GM10248 (cell line): ENCODE data around the gene ARL13A.

Experiments
- CTCF ChIA-PET: fragments of 300-600 bp; sonication (Branson Sonifier 250); formaldehyde crosslinking; extraction: SDS; loops from one replicate; lab custom pipeline; 2021; ENCODE audit warnings: antibody characterized with exemption; lab: Yijun Ruan, JAX
- POLR2A ChIA-PET: fragments of 350-650 bp; sonication (Branson Sonifier 250); formaldehyde crosslinking; extraction: SDS; loops from one replicate; lab custom pipeline; 2020; ENCODE audit warnings: antibody characterized with exemption; lab: Yijun Ruan, JAX
- DNase-seq: peaks from one replicate; pipeline ENCODE4 v3.0.0; 2012; ENCODE audit errors: extremely low spot score
- CTCF ChIP-seq: IDR thresholded peaks from 2 replicates; pipeline ENCODE4 v1.5.1; 2012; ENCODE audit warnings: mild to moderate bottlenecking, low read depth; ENCODE audit errors: extremely low read depth, missing control alignments, control extremely low read depth

The ARL13A gene

DNA sequence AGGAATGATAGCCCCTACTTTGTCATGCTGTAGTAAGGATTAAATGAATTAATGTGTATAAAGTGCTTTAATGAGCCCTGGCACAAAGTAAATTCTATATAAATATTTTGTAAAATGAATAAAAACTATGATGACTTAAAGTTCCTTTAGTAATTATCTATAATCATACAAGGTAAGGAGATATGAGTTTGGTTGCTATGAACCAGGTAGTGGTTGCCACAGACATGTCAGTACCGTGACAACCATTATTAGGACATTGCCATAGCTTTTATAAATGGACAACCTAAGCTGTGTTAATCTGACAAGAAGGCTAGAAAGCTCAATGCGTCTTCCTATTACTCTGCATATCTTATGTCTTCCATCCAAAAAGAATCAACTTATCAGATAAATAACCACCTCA is at the start of gene ARL13A:
Gene ARL13A, plus strand, starts transcription at position 301 of the 400 bp plus-strand sequence. CDS start 3,982 bp downstream, outside the sequence.
- CTCF ChIA-PET, result no interaction called here
- POLR2A ChIA-PET, result no interaction called here
- no peak for TF ChIP-seq CTCF
- DNase-seq, result no peak

DNA sequence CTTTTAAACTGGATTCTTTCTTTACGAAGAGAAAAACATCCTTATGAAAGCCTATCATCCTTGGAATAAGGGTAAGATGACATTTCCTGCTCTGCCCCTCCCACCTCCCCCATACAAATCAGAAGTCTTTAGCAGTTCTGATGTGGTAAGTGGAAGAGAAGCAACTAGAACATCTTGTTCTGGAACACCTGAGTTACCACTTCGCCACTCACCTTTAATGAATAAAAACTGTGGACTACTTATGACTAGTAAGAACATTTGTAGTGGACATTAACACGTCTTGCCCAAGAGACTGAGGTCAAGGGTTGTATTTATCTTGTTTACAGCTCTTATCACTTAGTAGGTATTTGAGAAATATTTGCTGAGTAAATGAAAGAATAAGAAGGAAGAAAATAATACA is 45.1 kb upstream of the ARL13A start:
- ChIA-PET CTCF (no interaction called here), POLR2A (no interaction called here)
- DNase-seq, result no peak
- no peak for TF ChIP-seq CTCF

DNA sequence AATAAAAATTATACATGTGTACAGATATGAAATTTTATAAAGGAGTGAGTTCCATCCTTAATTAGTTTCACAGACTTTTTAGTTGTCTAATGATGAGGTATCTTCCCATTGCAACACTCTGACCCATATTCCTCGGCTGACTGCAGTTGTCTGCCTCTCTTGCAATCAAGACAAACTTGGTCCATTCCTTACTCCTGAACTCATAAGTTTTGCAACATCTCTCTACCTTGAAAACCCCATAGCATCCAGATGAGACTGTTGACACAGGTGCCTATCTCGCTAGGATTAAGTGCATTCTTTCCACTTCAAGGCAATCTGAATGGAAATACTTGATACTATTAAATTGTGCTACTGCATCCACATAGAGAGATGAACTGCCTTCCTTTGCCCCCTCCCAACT is 43.1 kb upstream of the ARL13A start:
- POLR2A ChIA-PET, result no interaction called here
- CTCF ChIA-PET, result no interaction called here
- no peak for TF ChIP-seq CTCF
- no peak for DNase-seq

DNA sequence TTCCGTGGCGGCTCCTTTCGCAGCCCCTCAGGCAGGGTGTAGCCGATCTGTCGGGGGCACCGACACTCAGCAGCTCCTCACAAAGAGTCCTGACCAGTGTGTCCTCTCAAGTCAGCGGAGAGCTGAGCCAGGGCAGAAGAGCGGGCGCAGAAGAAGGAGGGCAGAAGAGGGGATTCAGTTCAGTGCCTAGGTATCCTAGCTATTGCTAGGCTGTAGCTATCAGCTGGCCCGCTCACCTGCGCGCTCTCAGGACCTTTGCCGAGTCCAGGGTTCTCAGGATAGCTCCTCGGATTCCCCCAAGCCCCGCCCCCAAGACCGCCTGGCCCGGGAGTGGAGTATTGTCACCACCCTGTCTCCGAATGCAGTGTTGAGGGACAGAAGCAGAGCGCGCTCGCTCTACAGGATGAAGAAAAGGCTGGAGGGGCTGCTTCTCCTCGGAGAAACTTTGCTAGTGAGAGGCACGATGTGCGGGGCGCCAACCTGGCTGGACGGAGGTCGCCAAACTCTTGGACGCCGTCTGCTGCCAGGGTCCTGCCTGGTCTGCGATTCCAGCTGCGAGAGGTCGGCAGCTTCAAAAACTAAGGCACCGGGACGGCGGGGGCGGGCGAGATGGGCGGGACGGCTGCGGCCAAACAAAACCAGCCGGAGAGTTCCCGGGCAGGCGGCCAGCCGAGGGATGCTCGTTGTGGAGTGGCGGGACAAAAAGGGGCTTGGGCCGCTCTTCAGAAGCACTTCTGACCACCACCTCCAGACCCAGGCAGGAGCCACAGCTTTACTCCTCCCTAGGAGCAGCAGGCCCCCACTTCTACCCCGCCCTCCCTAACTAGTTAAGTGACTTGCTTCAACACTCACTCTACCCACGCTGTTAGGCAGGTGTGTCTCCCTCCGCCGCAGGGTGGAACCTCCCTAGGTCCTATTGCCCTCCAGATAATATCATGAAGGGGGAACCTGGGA is 40.6 kb upstream of the ARL13A start, which contains the start of gene XKRX:
Gene XKRX, minus strand, starts transcription at position 258 of the 954 bp plus-strand sequence. CDS start 613 bp downstream, outside the sequence.
- DNase-seq, result peak; percentile 40
- ChIA-PET CTCF (interaction anchor here (1.0 to 1.7 kb wide), 3 partner anchors 11 to 35 kb away, joined by 3 to 5 read pairs (median 3); no protein-coding TSS in a partner anchor), POLR2A (no interaction called here)
- TF ChIP-seq CTCF, result no peak

- POLR2A ChIA-PET, result no interaction called here
- DNase-seq, result peak; percentile 35
- CTCF ChIA-PET, result interaction anchor here (1.3 kb wide), 1 partner anchor 9 kb away, joined by 3 read pairs; no protein-coding TSS in a partner anchor
- no peak for TF ChIP-seq CTCF
Measured at GRCh38 chrX:100931218-100931924, 38.1 kb upstream of the ARL13A start.

DNA sequence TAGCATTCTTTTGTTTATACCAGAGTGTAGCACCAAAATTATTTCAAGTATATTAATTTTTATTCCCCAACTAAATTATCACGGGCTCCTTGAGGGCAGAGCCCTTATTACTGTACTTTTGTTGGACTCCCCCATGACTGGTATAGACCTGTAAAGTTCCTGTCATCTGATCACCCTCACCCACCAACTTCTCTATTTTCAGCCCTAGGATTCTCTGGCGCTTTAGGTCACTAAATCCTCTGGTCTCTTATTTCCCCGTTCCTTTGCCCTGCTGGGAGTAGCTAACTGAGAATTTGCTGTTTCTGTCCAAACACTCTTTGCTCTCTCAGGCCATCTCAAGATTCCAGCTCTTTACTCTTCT is 37.6 kb upstream of the ARL13A start:
- POLR2A ChIA-PET, result no interaction called here
- DNase-seq, result no peak
- TF ChIP-seq CTCF, result no peak
- CTCF ChIA-PET, result no interaction called here
